Transverse colon (tissue), 4 donors: ENCODE results near the gene MBD5. TPM values are rescaled to one million over a fixed set of nuclear protein-coding genes. Genes with fewer than 3 reads are reported as not detected.
A peak's percentile ranks its signal among the peaks of the same experiment; 100 is the strongest.

Source experiments
- DNase-seq: peaks from one replicate; pipeline ENCODE4 v3.0.0-alpha.2; 2019
- H3K27ac ChIP-seq, 4 donors: fragments of 200-600 bp; sonication (generic); 2 replicates each; pipeline ENCODE4 v1.5.1; 2016 to 2018; ENCODE audit warnings: inconsistent platforms in 4 of 4
- H3K27me3 ChIP-seq: fragments of 200-600 bp; sonication (generic); 2 replicates; pipeline ENCODE4 v1.5.1; 2017; ENCODE audit warnings: inconsistent platforms
- H3K36me3 ChIP-seq, 4 donors: fragments of 200-600 bp; sonication (generic); 2 replicates each; pipeline ENCODE4 v1.5.1; 2017 to 2019; ENCODE audit warnings: inconsistent platforms in 4 of 4
- H3K4me1 ChIP-seq, 4 donors: fragments of 200-600 bp; sonication (generic); 2 replicates each; pipeline ENCODE4 v1.5.1; 2017 to 2020; ENCODE audit warnings: inconsistent platforms in 4 of 4
- H3K4me3 ChIP-seq, 4 donors: fragments of 200-600 bp; sonication (generic); 1 replicate in 1 of 4; 2 replicates in 3 of 4; pipeline versions ENCODE4 v1.5.1 to v1.6.1; 2017 to 2019; ENCODE audit warnings: inconsistent platforms in 4 of 4
- H3K9me3 ChIP-seq, 2 donors: fragments of 200-600 bp; sonication (generic); 2 replicates each; pipeline ENCODE4 v1.5.1; 2017 to 2019; ENCODE audit warnings: inconsistent platforms in 2 of 2
- CTCF ChIP-seq, 5 experiments: fragments of 200-600 bp in 3 of 5; fragments of 450-650 bp in 2 of 5; sonication (generic) in 3 of 5; IDR thresholded peaks; 1 replicate in 2 of 5; 2 replicates in 3 of 5; pipeline ENCODE4 v1.5.1; 2016 to 2017; ENCODE audit warnings: antibody characterized with exemption in 5 of 5, inconsistent platforms in 3 of 5, mild to moderate bottlenecking in 2 of 5, moderate library complexity in 1 of 5
- EP300 ChIP-seq: sonication (generic); formaldehyde crosslinking; IDR thresholded peaks from one replicate; pipeline ENCODE4 v1.6.1; 2017; ENCODE audit warnings: antibody characterized with exemption, low read depth
- POLR2A ChIP-seq: fragments of 450-650 bp; IDR thresholded peaks from one replicate; pipeline ENCODE4 v1.6.1; 2016; ENCODE audit warnings: antibody characterized with exemption, mild to moderate bottlenecking, moderate library complexity
- POLR2AphosphoS5 ChIP-seq, 3 donors: sonication (generic); formaldehyde crosslinking; IDR thresholded peaks; one replicate each; pipeline ENCODE4 v1.6.1; 2016; ENCODE audit warnings: antibody characterized with exemption in 3 of 3
- WGBS, 2 donors: methylation state at CpG; one replicate each; pipeline ENCODE4 v1.1.5; 2018; ENCODE audit warnings: low coverage in 1 of 2; 5-methylcytosine and 5-hydroxymethylcytosine counted together
- in situ Hi-C, 4 donors: fragments of 200-750 bp; cut with MboI; loops; one replicate each; pipeline versions ENCODE4 v1.15.0 to v1.15.1; 2017; ENCODE audit warnings: low sequenced_read_pairs in 3 of 4, low pct_ligation_motif_present in 1 of 4, low pct_unique_long_range_greater_than_20kb in 1 of 4
- intact Hi-C: fragments of 100-400 bp; cut with DNase I; formaldehyde crosslinking; loops from one replicate; pipeline ENCODE4 v1.15.1; 2023; ENCODE audit warnings: low total_unique reads
- total RNA-seq, 4 donors: library from RNA; depleted of rRNA; stranded (reverse); fragments of >200 nt; gene quantifications; one replicate each; pipeline ENCODE4 v1.1.0, GENCODE V29; 2016

Gene MBD5
- total RNA-seq, 4 donors from 2014 or later = 29.9 to 67.3 (median 52.6) TPM

GRCh38 chr2:148553332-148553887 is 532.5 kb downstream of the MBD5 start:
- Histone ChIP-seq H3K4me3 (peak overlapping the region; percentile 2 to 45 (median 18)), H3K9me3 (no peaks in the 10 kb centered on the region), H3K27ac (no peak overlapping the region), H3K4me1 (peaks cover 0 to 5% (median 0%) of the 10 kb centered on the region in 4 donors), H3K36me3 (no peaks in the 10 kb centered on the region), H3K27me3 (no peaks in the 10 kb centered on the region)
- no peak for TF ChIP-seq POLR2A
- TF ChIP-seq POLR2AphosphoS5 (IDR thresholded peaks at IDR 0.05) = no peak
- TF ChIP-seq CTCF (IDR thresholded peaks at IDR 0.05) = no peak
- TF ChIP-seq EP300 = no peak
- no peak for DNase-seq
- in situ Hi-C loops (no loop called here), intact Hi-C loops (loop anchor here (10.0 kb wide), 1 partner anchor 571 kb away; no protein-coding TSS in a partner anchor)
- WGBS, 2 donors = 82 to 89% methylated on average over 3 to 7 of the region's 7 CpGs

DNA sequence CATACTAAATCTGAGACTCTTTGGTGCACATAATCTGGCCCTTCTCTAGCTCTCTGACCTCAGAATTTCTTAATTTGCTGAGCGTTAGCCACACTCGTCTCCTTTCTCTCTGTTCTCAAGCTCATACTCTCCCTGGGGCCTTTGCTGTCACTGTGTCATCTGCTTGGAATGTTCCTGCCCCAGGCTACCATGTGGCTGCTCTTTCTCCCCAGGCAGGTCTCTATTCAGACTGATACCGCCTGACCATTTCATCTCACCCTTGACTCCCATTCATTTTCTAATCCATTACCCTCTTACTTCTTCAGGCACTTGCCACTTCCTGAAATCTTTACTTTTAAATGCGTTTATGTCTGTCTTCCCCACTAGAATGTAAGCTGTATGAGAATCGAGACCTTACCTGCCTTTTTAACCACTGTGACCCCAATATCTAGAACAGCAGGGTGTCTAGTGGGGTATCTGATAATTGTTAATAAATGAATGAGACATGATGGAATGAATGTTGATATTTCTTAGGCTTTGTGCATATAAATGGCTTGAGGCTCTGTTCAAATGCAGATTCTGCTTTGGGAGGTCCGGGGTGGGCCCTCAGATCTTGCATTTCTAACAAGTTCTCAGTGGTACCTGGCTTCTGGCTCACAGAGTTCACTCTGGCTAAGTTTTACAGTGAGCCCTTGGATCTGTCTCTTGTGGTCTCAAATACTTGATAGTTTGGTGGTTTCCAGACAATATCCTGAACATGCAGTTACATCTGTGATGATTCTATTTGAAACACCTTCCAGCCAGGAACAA is 533.8 kb downstream of the MBD5 start:
- in situ Hi-C loops (no loop called here), intact Hi-C loops (loop anchor here (10.0 kb wide), 1 partner anchor 570 kb away; no protein-coding TSS in a partner anchor)
- no peaks in the 10 kb centered on the region for H3K9me3 ChIP-seq
- H3K36me3 ChIP-seq = no peaks in the 10 kb centered on the region
- peaks cover 0 to 5% (median 0%) of the 10 kb centered on the region in 4 donors for H3K4me1 ChIP-seq
- no peak overlapping the region for H3K4me3 ChIP-seq
- H3K27me3 ChIP-seq = no peaks in the 10 kb centered on the region
- no peak for DNase-seq
- 81 to 83% methylated on average over 5 to 6 of the region's 6 CpGs for WGBS, 2 donors
- TF ChIP-seq POLR2AphosphoS5 (IDR thresholded peaks at IDR 0.05) = no peak
- TF ChIP-seq CTCF (IDR thresholded peaks at IDR 0.05) = no peak
- TF ChIP-seq EP300 = no peak
- TF ChIP-seq POLR2A = no peak
- no peak overlapping the region for H3K27ac ChIP-seq

- Histone ChIP-seq H3K9me3 (no peaks in the 10 kb centered on the region), H3K4me3 (no peak overlapping the region), H3K4me1 (peaks cover 0 to 5% (median 0%) of the 10 kb centered on the region in 4 donors), H3K36me3 (no peaks in the 10 kb centered on the region), H3K27ac (no peak overlapping the region), H3K27me3 (no peaks in the 10 kb centered on the region)
- no peak for DNase-seq
- WGBS, 2 donors = 82 to 87% methylated on average over 6 of the region's 6 CpGs
- in situ Hi-C loops = no loop called here
- intact Hi-C loops = loop anchor here (10.0 kb wide), 1 partner anchor 569 kb away; no protein-coding TSS in a partner anchor
- no peak for TF ChIP-seq POLR2A
- no peak for TF ChIP-seq EP300
- no peak for TF ChIP-seq POLR2AphosphoS5 (IDR thresholded peaks at IDR 0.05)
- no peak for TF ChIP-seq CTCF (IDR thresholded peaks at IDR 0.05)
These were observed 534.9 kb downstream of the MBD5 start for GRCh38 chr2:148555622-148556294.

- Histone ChIP-seq H3K9me3 (no peaks in the 10 kb centered on the region), H3K4me3 (no peak overlapping the region), H3K36me3 (no peaks in the 10 kb centered on the region), H3K4me1 (peaks cover 0 to 5% (median 0%) of the 10 kb centered on the region in 4 donors), H3K27ac (no peak overlapping the region), H3K27me3 (no peaks in the 10 kb centered on the region)
- 84 to 87% methylated on average over 5 of the region's 5 CpGs for WGBS, 2 donors
- TF ChIP-seq POLR2AphosphoS5 (IDR thresholded peaks at IDR 0.05) (no peak), CTCF (IDR thresholded peaks at IDR 0.05) (no peak), EP300 (no peak), POLR2A (no peak)
- no peak for DNase-seq
- in situ Hi-C loops (no loop called here), intact Hi-C loops (loop anchor here (10.0 kb wide), 1 partner anchor 567 kb away; no protein-coding TSS in a partner anchor)
These were observed 537.0 kb downstream of the MBD5 start for GRCh38 chr2:148557844-148558436.
